ENCODE data around the gene ELMO1. TPM values are rescaled to one million over a fixed set of nuclear protein-coding genes. Genes with fewer than 3 reads are reported as not detected.

Gene ELMO1
- total and polyA plus RNA-seq, 2 experiments from 2014 or later = 19.7 to 28.7 TPM

- Histone ChIP-seq H3K27me3 (no peaks in the 10 kb centered on the region), H4K20me1 (ENCODE audit: insufficient read depth, poor library complexity, severe bottlenecking) (no peaks in the 10 kb centered on the region), H3K9me2 (replicated peaks; ENCODE audit: insufficient read depth) (no peaks in the 10 kb centered on the region), H2AFZ (no peak overlapping the region), H3K4me3 (no peak overlapping the region), H3K4me1 (ENCODE audit: insufficient read depth) (no peaks in the 10 kb centered on the region), H3K4me2 (no peak overlapping the region), H3K9me3 (ENCODE audit: low read depth) (no peaks in the 10 kb centered on the region), H3K27ac (no peak overlapping the region), H3K36me3 (replicated peaks; ENCODE audit: insufficient read depth, low read depth) (no peaks in the 10 kb centered on the region), H3K79me2 (no peaks in the 10 kb centered on the region)
- no peak for DNase-seq (ENCODE audit: low spot score)
- TF ChIP-seq CTCF (IDR thresholded peaks at IDR 0.05; ENCODE audit: poor library complexity) (no peak), EZH2phosphoT487 (IDR thresholded peaks at IDR 0.05; ENCODE audit: low read depth, severe bottlenecking, unreplicated experiment) (peak; percentile 32)
- WGBS (ENCODE audit: low lambda C conversion rate, missing lambda C conversion rate) = 54% methylated on average over 7 of the region's 7 CpGs
These were observed 223.2 kb downstream of the ELMO1 start for GRCh38 chr7:37225285-37225969.

DNA sequence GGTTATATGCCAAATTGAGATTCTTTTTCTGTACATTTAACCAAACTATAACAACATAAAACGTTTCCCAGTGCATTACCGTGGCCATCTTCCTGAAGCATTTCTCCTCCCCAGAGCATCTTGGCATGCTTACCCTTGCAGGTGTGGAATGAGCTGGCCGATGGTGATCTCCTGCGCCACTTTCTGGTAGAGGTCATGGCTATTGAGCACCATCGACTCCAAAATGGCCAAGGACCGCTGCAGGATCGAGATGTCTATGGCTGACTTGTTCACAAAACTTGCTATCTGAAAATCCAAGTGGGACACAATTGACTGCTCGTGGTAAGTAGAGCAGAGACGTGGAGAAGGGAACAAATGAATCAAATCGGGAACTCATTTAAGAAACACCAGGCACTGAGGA lies 223.9 kb downstream of the ELMO1 start:
- no peak for DNase-seq (ENCODE audit: low spot score)
- no peaks in the 10 kb centered on the region for H3K79me2 ChIP-seq
- no peaks in the 10 kb centered on the region for H3K27me3 ChIP-seq
- no peak overlapping the region for H2AFZ ChIP-seq
- no peaks in the 10 kb centered on the region for H3K9me2 ChIP-seq (replicated peaks; ENCODE audit: insufficient read depth)
- H3K9me3 ChIP-seq (ENCODE audit: low read depth) = no peaks in the 10 kb centered on the region
- H3K36me3 ChIP-seq (replicated peaks; ENCODE audit: insufficient read depth, low read depth) = no peaks in the 10 kb centered on the region
- no peak for TF ChIP-seq CTCF (IDR thresholded peaks at IDR 0.05; ENCODE audit: poor library complexity)
- no peak for TF ChIP-seq EZH2 (IDR thresholded peaks at IDR 0.05; ENCODE audit: borderline replicate concordance)
- TF ChIP-seq EZH2phosphoT487 (IDR thresholded peaks at IDR 0.05; ENCODE audit: low read depth, severe bottlenecking, unreplicated experiment) = no peak
- no peaks in the 10 kb centered on the region for H3K4me1 ChIP-seq (ENCODE audit: insufficient read depth)
- H3K4me3 ChIP-seq = no peak overlapping the region
- H3K27ac ChIP-seq = no peak overlapping the region
- no peaks in the 10 kb centered on the region for H4K20me1 ChIP-seq (ENCODE audit: insufficient read depth, poor library complexity, severe bottlenecking)
- no peak overlapping the region for H3K4me2 ChIP-seq
- 84% methylated on average over 10 of the region's 10 CpGs for WGBS (ENCODE audit: low lambda C conversion rate, missing lambda C conversion rate)

DNA sequence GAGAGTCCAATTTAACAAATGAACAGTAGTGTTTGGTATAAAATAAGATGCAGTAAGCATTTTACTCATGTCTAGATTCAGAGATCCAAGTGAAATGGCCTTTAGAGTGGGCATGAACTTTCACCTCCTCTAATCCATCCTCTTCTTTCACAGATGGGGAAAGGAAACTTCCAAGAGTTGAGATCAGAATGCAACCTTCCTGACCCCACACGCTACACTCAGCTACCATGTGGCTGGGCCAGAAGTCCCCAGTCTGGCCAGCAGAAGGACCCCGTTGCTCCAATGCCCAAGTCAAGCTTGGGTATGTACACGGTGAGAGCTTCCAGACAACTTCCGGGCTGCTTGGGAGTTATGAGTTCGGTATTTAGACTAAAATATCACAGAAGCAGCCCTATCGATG lies 228.0 kb downstream of the ELMO1 start:
- Histone ChIP-seq H3K4me3 (no peak overlapping the region), H2AFZ (no peak overlapping the region), H3K4me1 (ENCODE audit: insufficient read depth) (no peaks in the 10 kb centered on the region), H3K36me3 (replicated peaks; ENCODE audit: insufficient read depth, low read depth) (no peaks in the 10 kb centered on the region), H3K79me2 (no peaks in the 10 kb centered on the region), H4K20me1 (ENCODE audit: insufficient read depth, poor library complexity, severe bottlenecking) (no peaks in the 10 kb centered on the region), H3K27me3 (no peaks in the 10 kb centered on the region), H3K27ac (no peak overlapping the region), H3K9me2 (replicated peaks; ENCODE audit: insufficient read depth) (no peaks in the 10 kb centered on the region), H3K4me2 (no peak overlapping the region), H3K9me3 (ENCODE audit: low read depth) (no peaks in the 10 kb centered on the region)
- WGBS (ENCODE audit: low lambda C conversion rate, missing lambda C conversion rate) = 92% methylated on average over 6 of the region's 6 CpGs
- no peak for DNase-seq (ENCODE audit: low spot score)
- TF ChIP-seq EZH2 (IDR thresholded peaks at IDR 0.05; ENCODE audit: borderline replicate concordance) = no peak
- TF ChIP-seq EZH2phosphoT487 (IDR thresholded peaks at IDR 0.05; ENCODE audit: low read depth, severe bottlenecking, unreplicated experiment) = no peak
- no peak for TF ChIP-seq CTCF (IDR thresholded peaks at IDR 0.05; ENCODE audit: poor library complexity)

Data from hepatocyte (in vitro differentiated cells).